NOMO-1 (cell line): ENCODE measurements around the gene NDUFB10.
"Not testable (repeated sequence)": the region's sequence is repeated elsewhere in the genome, so short reads cannot be mapped to it uniquely, and the experiment has no call there.

Experiments
- DNase-seq, 2 experiments: peaks; one replicate each; lab custom pipeline; 2025; ENCODE audit not compliant: unreplicated experiment in 2 of 2; lab: John Stamatoyannopoulos, UW

Gene NDUFB10

GRCh38 chr16:1959269-1960039 is at the start of gene NDUFB10:
Gene NDUFB10 (plus strand): TSS chr16:1959538. CDS start chr16:1959625, 87 bp downstream.
- DNase-seq: peak; percentile 81 to 92

GRCh38 chr16:1909561-1910231 is 49.6 kb upstream of the NDUFB10 start:
- DNase-seq: no peak

DNA sequence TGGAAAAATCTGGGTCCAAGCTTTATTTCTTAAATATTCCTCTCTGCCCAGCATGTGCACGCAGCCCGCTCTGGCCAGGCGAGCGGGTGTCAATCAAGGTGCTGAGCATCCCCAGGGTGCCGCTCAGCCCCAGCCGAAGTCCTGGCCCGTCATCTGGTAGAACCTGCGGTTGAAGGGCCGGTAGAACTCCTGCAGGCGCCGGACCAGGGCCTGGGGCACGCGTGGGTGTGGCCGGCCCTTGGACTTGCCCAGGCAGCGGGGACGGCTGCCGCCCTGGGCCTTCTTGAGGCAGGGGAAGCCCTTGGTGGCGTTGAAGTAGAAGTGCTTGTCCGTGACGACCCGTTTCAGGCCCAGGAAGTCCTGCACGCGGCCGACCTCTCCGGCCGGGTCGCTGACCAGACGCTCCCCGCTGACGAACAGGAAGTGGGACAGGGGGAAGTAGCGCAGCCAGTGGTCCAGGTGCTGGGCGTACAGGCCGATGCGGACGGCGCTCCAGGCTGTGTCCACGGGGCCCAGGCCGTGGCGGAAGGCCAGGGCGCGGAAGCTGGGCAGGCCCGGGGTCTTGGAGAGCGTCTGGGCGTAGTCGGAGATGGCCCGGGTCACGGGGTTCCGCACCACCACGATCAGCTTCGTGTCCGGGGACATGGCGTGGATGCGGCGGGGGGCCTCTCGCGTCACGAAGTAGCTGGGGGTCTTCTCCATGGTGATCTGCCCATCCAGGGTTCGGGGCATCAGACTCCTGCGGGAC is 47.7 kb upstream of the NDUFB10 start:
- DNase-seq: no peak

- no peak for DNase-seq
Measured at GRCh38 chr16:1912215-1912543, 47.2 kb upstream of the NDUFB10 start.

GRCh38 chr16:1913327-1914083 is 45.8 kb upstream of the NDUFB10 start:
- no peak for DNase-seq

DNA sequence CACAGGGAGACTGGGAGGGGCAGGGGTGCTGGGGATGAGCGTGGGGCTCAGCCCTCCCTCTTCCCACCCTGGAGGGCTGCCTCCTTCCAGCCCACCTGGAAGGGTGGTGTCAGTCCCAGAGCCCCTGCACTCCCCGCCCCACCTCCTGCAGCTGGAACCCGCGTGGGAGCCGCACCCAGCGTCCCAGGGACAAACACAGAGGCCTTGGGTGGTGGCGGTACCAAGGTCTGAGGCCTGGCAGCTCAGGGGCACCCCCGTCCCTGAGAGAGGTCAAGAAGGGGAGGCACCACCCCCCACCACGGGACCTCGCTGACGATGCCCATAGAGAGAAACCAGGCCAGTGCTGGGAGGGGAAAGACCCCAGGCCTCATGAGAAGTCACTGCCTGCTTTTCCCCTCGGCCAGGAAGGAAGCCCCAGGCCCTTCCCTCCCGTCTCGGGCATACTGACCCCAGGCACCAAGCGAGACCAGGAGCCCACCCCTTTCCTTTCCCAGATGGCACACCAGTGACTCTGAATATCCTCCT is 45.2 kb upstream of the NDUFB10 start:
- DNase-seq: no peak

- no peak for DNase-seq
Measured at GRCh38 chr16:1914988-1915387, 44.4 kb upstream of the NDUFB10 start.

DNA sequence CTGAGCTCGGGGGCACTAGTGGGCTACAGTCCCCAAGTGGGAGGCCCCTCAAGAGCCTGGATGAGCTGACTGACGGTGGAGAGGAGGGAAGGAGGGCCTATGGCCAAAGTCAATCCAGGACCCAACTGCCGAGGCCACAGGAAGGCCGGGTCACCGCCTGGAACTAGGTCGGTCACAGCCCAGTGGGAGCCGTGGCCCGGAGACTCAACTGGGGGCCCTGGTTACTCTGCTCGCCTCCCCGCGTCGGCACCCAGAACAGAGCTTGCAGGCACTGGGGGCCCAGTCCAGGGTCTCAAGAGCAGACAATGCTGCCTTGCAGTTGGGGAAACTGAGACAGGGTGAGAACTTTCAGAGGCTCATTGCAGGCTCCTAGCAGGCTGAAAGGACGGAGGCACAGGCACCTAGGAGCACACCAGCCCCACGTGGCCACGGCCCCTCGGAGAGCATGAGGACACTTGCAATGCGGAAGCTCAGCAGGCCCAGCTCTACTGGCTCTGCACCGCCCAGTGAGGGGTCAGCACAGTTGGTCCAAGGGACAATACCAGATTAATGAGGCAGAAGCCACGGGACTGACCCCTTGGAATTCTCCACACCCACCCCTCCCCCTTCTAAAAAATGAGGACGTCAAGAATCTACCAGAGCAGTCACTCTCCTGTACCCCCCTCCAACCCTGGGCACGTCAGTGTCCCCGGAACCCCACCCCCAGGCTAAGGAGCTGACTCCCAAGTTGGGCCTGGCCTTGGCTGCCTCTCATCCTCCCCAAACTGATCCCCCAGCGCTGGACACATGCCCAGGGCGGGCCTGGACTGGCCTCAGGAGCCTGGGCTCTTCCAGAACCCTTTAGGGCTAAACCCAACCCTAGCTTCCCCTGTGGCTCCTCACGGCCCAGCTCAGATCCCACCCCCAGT is 43.4 kb upstream of the NDUFB10 start:
- DNase-seq: no peak

- no peak for DNase-seq
Measured at GRCh38 chr16:1916640-1916990, 42.7 kb upstream of the NDUFB10 start.

GRCh38 chr16:1917056-1917664 is 42.2 kb upstream of the NDUFB10 start:
- no peak for DNase-seq

DNA sequence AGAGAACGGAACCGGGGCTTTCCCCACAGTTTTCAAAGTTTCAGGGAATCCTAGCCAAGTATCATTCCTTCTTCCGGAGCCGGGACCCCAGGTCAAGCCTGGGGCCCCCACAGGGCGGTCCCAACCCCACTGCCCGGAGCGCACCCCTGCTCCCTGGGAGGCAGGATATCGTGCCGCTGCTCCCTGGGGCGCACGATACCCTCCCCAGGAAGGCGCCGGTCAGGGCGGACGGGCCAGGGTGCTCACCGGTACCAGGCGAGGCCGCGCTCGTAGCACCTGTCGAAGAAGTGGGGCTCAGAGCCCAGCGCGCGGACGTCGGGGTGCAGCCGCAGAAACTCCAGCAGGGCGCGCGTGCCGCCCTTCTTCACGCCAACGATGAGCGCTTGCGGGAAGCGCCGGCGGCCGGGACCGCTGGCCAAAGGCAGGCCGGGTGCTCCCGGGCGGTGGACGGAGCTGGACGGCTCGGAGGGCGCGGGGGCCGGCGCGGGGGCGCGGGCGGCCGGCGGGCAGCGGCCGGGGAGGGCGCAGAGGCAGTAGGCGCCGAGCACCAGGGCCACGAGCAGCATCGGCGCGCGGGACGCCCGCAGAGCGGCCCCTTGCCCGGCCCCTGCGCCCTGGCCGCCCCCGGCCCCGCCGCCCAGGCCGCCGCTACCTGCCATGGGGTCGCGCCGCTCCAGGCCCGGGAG is 41.5 kb upstream of the NDUFB10 start:
- DNase-seq: no peak

GRCh38 chr16:1918351-1919326 is 40.7 kb upstream of the NDUFB10 start, which contains the start of gene HS3ST6:
Gene HS3ST6 (minus strand): TSS chr16:1918415. CDS start chr16:1918323, 92 bp downstream.
- DNase-seq: no peak

- DNase-seq: no peak
Measured at GRCh38 chr16:1919327-1919998, 39.9 kb upstream of the NDUFB10 start.

- not testable (repeated sequence) for DNase-seq
Measured at GRCh38 chr16:1920122-1920521, 39.2 kb upstream of the NDUFB10 start.

GRCh38 chr16:1920727-1921171 is 38.6 kb upstream of the NDUFB10 start:
- DNase-seq: peak; percentile 54 to 61

GRCh38 chr16:1922357-1922756 is 37.0 kb upstream of the NDUFB10 start:
- DNase-seq: no peak
